Left lung (tissue), 10 donors: Measurements from ENCODE around the gene CLEC1A. TPM values are rescaled to one million over a fixed set of nuclear protein-coding genes. Genes with fewer than 3 reads are reported as not detected.

Source experiments
- ATAC-seq: fragments of 200-7000 bp; cut with Tn5 transposase; one replicate; pipeline ENCODE4 v1.9.1; 2020; ENCODE audit warnings: moderate library complexity
- DNase-seq, 4 donors: peaks; one replicate each; pipeline ENCODE4 v3.0.0-alpha.2; 2013 to 2020
- H3K27ac ChIP-seq, 2 donors: fragments of 200-600 bp; sonication (generic) in 1 of 2; one replicate each; pipeline versions ENCODE4 v1.5.0 to v1.8.0; 2020 to 2021
- H3K27me3 ChIP-seq, 2 donors: fragments of 200-600 bp; sonication (generic) in 1 of 2; one replicate each; pipeline versions ENCODE4 v1.5.0 to v1.8.0; 2020 to 2021
- H3K36me3 ChIP-seq, 2 donors: fragments of 200-600 bp; sonication (generic) in 1 of 2; one replicate each; pipeline versions ENCODE4 v1.5.0 to v1.8.0; 2020 to 2021
- H3K4me1 ChIP-seq, 2 donors: fragments of 200-600 bp; one replicate each; pipeline ENCODE4 v1.8.0; 2021
- H3K4me3 ChIP-seq, 2 donors: fragments of 200-600 bp; sonication (generic) in 1 of 2; one replicate each; pipeline versions ENCODE4 v1.5.0 to v1.8.0; 2020 to 2021; ENCODE audit warnings: mild to moderate bottlenecking in 1 of 2
- H3K9me3 ChIP-seq, 2 donors: fragments of 200-600 bp; sonication (generic) in 1 of 2; one replicate each; pipeline versions ENCODE4 v1.5.0 to v1.8.0; 2020 to 2021
- CTCF ChIP-seq, 2 donors: fragments of 200-600 bp; sonication (generic) in 1 of 2; IDR thresholded peaks; one replicate each; pipeline versions ENCODE4 v1.5.0 to v1.8.0; 2021; ENCODE audit warnings: antibody characterized with exemption in 2 of 2
- intact Hi-C, 2 donors: fragments of 100-400 bp; cut with DNase I; formaldehyde crosslinking; loops; one replicate each; pipeline versions ENCODE4 v1.11.2 to v1.14.2; 2022
- polyA plus RNA-seq, 6 donors: library from polyadenylated mRNA; unstranded; fragments of 120-200 nt; gene quantifications; one replicate each; pipeline ENCODE4 v1.2.1, GENCODE V29; 2013; ENCODE audit not compliant: insufficient read length in 6 of 6
- total RNA-seq, 2 donors: library from RNA; stranded (reverse); fragmentation: NEBNext Ultra II Directional; extraction: Animal tissue kit (Norgen Biotek cat#: 25700); gene quantifications; one replicate each; pipeline ENCODE4 v1.2.1, GENCODE V29; 2021
- donor health status: DM: no; HTN: yes; CAD: no.
- donor health status: DM: no; HTN: no; CAD: no.

Gene CLEC1A
- total and polyA plus RNA-seq, 8 donors = 8.9 to 23.0 (median 20.0) TPM

- Histone ChIP-seq H3K36me3 (no peaks in the 10 kb centered on the region), H3K4me3 (peak overlapping the region in 1 of 2 donors; percentile 18), H3K9me3 (no peaks in the 10 kb centered on the region), H3K4me1 (peaks cover 3 to 32% of the 10 kb centered on the region in 2 donors), H3K27ac (peak overlapping the region; percentile 64 to 72), H3K27me3 (no peaks in the 10 kb centered on the region)
- no peak for TF ChIP-seq CTCF (IDR thresholded peaks at IDR 0.05)
- intact Hi-C loops = no loop called here
- DNase-seq (no peak), ATAC-seq (no peak)
Observed at GRCh38 chr12:10095971-10096370, 2.8 kb downstream of the CLEC1A start.

- H3K36me3 ChIP-seq = no peaks in the 10 kb centered on the region
- DNase-seq (no peak), ATAC-seq (peak; percentile 60)
- no peaks in the 10 kb centered on the region for H3K9me3 ChIP-seq
- intact Hi-C loops = no loop called here
- no peak for TF ChIP-seq CTCF (IDR thresholded peaks at IDR 0.05)
- no peaks in the 10 kb centered on the region for H3K27me3 ChIP-seq
- H3K27ac ChIP-seq = peak overlapping the region; percentile 64 to 72
- peak overlapping the region in 1 of 2 donors; percentile 18 for H3K4me3 ChIP-seq
- H3K4me1 ChIP-seq = peaks cover 0 to 42% of the 10 kb centered on the region in 2 donors
Observed at GRCh38 chr12:10094646-10095395, 4.0 kb downstream of the CLEC1A start.

GRCh38 chr12:10088955-10089900 lies 9.6 kb downstream of the CLEC1A start:
- TF ChIP-seq CTCF (IDR thresholded peaks at IDR 0.05) = no peak
- peaks cover 0 to 30% of the 10 kb centered on the region in 2 donors for H3K4me1 ChIP-seq
- H3K36me3 ChIP-seq = no peaks in the 10 kb centered on the region
- intact Hi-C loops = no loop called here
- DNase-seq (no peak), ATAC-seq (no peak)
- H3K27ac ChIP-seq = peak overlapping the region; percentile 3 to 35
- H3K4me3 ChIP-seq = no peak overlapping the region
- no peaks in the 10 kb centered on the region for H3K27me3 ChIP-seq
- H3K9me3 ChIP-seq = peaks cover 0 to 6% of the 10 kb centered on the region in 2 donors

- Histone ChIP-seq H3K27me3 (no peaks in the 10 kb centered on the region), H3K4me3 (no peak overlapping the region), H3K36me3 (no peaks in the 10 kb centered on the region), H3K4me1 (peaks cover 0 to 20% of the 10 kb centered on the region in 2 donors), H3K9me3 (peaks cover 0 to 10% of the 10 kb centered on the region in 2 donors), H3K27ac (no peak overlapping the region)
- intact Hi-C loops = no loop called here
- no peak for DNase-seq
- TF ChIP-seq CTCF (IDR thresholded peaks at IDR 0.05) = no peak
- no peak for ATAC-seq
Observed at GRCh38 chr12:10088031-10088430, 10.8 kb downstream of the CLEC1A start.

GRCh38 chr12:10086387-10086786 lies 12.4 kb downstream of the CLEC1A start:
- ATAC-seq = no peak
- H3K27me3 ChIP-seq = no peaks in the 10 kb centered on the region
- H3K9me3 ChIP-seq = peaks cover 0 to 10% of the 10 kb centered on the region in 2 donors
- no peak overlapping the region for H3K4me3 ChIP-seq
- no peak overlapping the region for H3K27ac ChIP-seq
- intact Hi-C loops = no loop called here
- no peak for DNase-seq
- H3K4me1 ChIP-seq = peaks cover 0 to 30% of the 10 kb centered on the region in 2 donors
- no peak for TF ChIP-seq CTCF (IDR thresholded peaks at IDR 0.05)
- no peaks in the 10 kb centered on the region for H3K36me3 ChIP-seq
